SK-N-DZ (cell line): ENCODE results near the gene ZFR2.
"Not testable (repeated sequence)": the region's sequence is repeated elsewhere in the genome, so short reads cannot be mapped to it uniquely, and the experiment has no call there.

Experiments
- DNase-seq: peaks from one replicate; pipeline ENCODE4 v3.0.0-alpha.2; 2015; ENCODE audit warnings: low spot score

Gene ZFR2

DNA sequence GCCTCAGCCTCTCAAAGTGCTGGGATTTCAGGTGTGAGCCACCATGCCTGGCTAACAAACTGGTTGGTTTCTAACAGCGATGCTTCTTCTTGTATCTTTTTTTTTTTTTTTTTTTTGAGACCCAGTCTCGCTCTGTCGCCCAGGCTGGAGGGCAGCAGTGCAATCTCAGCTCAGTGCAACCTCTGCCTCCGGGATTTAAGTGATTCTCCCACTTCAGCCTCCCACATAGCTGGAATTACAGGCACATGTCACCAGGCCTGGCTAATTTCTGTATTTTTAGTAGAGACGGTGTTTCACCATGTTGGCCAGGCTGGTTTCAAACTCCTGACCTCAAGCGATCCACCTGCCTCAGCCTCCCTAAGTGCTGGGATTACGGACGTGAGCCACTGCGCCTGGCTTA lies 52.7 kb downstream of the ZFR2 start:
- DNase-seq, result not testable (repeated sequence)

DNA sequence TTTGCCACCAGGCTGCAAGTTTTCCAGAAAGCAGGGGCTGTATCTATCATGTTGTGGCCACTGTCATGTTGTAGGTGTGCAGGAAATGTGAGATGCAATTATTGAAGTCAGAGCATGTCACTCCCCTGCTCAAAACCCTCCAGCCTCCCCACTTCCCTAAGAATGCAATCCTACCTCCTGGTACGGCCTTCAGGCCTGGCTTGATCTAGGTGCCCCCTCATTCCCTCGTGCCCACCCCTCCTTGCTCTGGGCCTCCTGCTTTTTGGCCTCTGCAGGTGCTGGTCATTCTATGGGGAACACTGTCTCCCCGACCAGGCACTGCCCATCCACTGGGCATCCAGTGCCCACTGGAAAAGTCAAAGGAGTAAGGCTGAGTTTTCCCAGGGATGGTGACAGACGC lies 54.2 kb downstream of the ZFR2 start:
- no peak for DNase-seq

DNA sequence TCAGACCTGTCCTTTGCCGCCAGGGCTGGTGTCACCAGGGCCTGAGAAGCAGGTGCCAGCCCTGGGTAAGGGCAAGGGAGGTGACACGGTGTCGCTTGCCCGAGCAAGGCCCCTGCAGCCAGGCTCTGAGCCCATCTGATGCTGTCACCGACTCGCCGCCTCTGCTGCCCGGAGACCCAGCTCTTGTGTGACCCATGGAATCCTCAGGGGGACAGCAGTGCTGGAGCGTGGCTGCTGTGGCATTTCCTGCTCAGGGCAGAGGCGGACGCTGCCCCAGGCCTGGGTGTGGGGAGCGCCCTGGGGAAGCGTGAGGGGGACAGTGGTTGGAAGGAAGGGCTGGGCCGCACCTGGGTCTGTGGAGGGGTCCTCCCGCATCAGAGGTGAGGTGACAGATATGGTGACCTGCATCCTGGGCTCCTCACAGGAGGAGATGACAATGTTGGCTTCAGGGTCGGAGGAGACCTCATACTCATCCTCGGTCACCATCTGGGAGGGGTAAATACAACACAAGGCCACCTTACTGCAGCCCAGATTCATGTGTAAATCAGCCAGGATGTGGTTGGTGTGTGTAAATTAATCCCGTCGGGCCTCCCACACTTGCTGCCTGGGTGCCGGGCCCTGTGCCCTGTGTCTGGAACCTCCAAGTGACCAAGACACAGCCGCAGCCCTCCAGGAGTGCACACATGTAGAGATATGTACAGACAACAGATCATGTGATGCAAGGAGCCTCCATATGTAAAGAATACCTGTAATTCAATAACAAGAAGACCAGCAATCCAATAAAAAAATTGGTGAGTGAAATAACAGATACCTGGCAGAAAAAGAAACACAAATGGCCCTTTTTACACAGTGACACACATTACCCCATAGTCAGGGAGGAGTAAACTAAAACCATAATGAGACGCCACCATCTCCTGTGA lies 55.1 kb downstream of the ZFR2 start:
- no peak for DNase-seq

- DNase-seq, result no peak
Observed at GRCh38 chr19:3810708-3811355, 58.0 kb downstream of the ZFR2 start.

- DNase-seq, result no peak
Observed at GRCh38 chr19:3809881-3810707, 58.7 kb downstream of the ZFR2 start.

- no peak for DNase-seq
Observed at GRCh38 chr19:3808420-3809143, 60.3 kb downstream of the ZFR2 start.

DNA sequence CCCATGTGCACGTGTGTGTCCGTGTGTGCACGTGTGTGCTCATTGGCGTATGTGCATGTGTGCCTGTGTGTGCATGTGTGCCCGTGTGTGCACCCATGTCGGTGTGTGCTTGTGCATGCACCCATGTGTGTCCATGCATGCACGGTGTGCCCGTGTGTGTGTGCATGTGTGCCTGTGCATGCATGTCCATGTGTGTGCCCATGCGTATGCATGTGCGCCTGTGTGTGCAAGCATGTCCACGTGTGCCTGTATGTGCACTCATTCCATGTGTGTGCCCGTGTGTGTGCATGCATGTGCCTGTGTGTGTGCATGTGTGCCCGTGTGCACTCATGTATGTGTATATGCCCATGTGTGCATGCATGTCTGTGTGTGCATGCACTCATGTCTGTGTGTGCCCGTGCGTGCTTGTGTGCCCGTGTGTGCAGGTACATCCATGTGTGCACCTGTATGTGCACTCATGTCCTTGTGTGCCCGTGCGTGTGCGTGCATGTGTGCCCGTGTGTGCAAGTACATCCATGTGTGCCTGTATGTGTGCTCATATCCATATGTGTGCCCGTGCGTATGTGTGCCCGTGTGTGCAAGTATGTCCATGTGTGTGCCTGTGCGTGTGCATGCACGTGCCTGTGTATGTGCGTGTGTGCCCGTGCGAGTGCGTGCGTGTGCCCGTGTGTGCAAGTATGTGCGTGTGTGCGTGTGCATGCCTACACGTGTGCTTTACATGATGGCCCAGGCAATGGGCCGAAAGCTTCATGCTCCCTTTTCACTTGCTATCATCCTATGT lies 61.1 kb downstream of the ZFR2 start:
- DNase-seq, result no peak

- DNase-seq, result no peak
Observed at GRCh38 chr19:3807131-3807480, 61.7 kb downstream of the ZFR2 start.

DNA sequence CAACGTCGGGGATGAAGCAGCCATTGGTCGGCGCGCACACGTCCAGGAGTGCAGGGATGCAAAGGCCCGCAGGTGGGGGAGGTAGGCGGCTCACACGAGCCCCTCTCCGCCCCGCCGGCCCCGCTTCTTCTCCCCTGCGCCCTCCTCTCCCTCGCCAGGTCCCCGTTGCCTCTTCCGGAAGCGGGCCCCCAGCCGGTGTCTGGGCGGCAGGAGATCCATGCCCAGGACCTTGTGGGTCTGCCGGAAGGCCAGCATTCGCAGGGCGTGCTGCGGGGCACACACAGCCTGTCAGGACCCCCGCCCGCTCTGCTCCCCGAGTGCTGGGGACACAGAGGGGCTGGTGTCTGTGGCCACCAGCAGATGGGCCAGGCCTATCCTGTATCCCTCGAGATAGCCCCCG lies 63.0 kb downstream of the ZFR2 start:
- DNase-seq, result no peak

- DNase-seq, result no peak
Observed at GRCh38 chr19:3804429-3804828, 64.4 kb downstream of the ZFR2 start.

GRCh38 chr19:3803986-3804385 lies 64.9 kb downstream of the ZFR2 start:
- DNase-seq, result no peak

GRCh38 chr19:3803114-3803888 lies 65.5 kb downstream of the ZFR2 start:
- DNase-seq, result no peak

- DNase-seq, result no peak
Observed at GRCh38 chr19:3801412-3802096, 67.3 kb downstream of the ZFR2 start.

GRCh38 chr19:3800996-3801395 lies 67.8 kb downstream of the ZFR2 start:
- no peak for DNase-seq

DNA sequence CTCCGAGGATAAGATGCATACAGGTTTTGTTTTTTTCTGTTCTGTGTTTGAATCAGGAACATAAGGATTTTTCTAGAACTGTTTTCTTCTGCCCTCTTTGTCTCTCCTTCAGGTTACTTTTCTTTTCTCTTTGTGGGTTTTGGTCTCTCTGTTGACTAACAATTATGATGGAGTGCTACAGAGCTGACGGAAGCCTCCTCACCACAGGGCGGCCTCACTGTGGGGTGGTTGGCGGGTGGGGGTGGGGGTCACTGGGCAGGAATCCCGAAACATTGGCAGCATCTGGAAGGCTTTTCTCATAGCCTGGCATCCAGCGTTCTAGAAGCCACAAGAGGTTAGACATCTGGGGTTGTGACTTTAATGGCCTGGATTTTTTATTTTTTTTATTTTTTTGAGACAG lies 70.7 kb downstream of the ZFR2 start:
- no peak for DNase-seq

DNA sequence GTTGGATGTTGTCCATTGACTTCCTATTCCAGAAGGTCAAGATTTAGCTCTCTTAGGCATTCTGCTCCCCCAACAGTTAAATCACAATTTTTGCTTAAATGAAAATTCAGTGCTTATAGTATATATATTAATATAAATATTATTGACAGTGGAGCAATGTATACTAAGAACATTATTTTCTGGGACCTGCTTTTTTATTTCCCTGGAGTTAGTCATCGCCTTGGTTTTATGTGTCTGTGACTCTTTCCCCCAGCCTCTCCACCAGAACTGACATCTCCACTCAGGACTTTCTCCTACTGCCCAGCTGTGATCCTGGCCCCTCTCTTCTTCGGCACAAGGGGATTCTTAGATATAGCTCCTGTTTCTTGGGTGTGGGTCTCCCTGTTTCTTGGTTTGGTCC lies 72.5 kb downstream of the ZFR2 start:
- DNase-seq, result no peak

- DNase-seq, result no peak
Observed at GRCh38 chr19:3793799-3794198, 75.0 kb downstream of the ZFR2 start.

DNA sequence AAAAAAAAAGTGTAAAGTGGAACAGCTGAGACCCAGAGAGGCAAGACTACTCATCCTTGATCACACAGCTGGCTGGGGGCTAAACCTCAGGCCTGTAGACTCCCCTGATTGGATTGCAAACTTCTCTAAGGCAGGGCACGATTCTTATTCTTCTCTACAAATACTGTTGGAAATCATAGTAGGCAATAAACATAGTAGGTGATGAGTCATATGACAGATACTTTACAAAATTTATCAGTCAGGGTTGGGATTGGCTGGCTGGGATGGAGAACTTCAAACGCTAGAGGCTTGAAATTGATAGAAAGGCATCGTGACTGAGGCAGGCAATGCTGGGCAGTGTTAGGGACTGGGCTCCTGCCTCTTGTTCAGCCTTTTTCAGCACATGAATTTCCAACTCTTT lies 76.7 kb downstream of the ZFR2 start:
- DNase-seq, result no peak

- no peak for DNase-seq
Observed at GRCh38 chr19:3790941-3791340, 77.9 kb downstream of the ZFR2 start.
